Loucy (cell line): Measurements from ENCODE around the gene DDX39B.

Experiments
- CTCF ChIP-seq: fragments of 200-600 bp; sonication (generic); conservative IDR thresholded peaks from 2 replicates; pipeline ENCODE4 v1.5.1; 2014; ENCODE audit warnings: mild to moderate bottlenecking, antibody characterized with exemption, low read length
- EZH2phosphoT487 ChIP-seq: fragments of 200-600 bp; IDR thresholded peaks from 2 replicates; pipeline ENCODE4 v1.6.1; 2018; ENCODE audit warnings: antibody characterized with exemption, mild to moderate bottlenecking, moderate library complexity, borderline replicate concordance

- TF ChIP-seq CTCF = peak; percentile 99
- no peak for TF ChIP-seq EZH2phosphoT487
These were observed 4.6 kb upstream of the DDX39B start, which contains the start of gene ATP6V1G2 for GRCh38 chr6:31546339-31546957.
